Measurements from ENCODE around the gene TULP1.

TULP1 gene

DNA sequence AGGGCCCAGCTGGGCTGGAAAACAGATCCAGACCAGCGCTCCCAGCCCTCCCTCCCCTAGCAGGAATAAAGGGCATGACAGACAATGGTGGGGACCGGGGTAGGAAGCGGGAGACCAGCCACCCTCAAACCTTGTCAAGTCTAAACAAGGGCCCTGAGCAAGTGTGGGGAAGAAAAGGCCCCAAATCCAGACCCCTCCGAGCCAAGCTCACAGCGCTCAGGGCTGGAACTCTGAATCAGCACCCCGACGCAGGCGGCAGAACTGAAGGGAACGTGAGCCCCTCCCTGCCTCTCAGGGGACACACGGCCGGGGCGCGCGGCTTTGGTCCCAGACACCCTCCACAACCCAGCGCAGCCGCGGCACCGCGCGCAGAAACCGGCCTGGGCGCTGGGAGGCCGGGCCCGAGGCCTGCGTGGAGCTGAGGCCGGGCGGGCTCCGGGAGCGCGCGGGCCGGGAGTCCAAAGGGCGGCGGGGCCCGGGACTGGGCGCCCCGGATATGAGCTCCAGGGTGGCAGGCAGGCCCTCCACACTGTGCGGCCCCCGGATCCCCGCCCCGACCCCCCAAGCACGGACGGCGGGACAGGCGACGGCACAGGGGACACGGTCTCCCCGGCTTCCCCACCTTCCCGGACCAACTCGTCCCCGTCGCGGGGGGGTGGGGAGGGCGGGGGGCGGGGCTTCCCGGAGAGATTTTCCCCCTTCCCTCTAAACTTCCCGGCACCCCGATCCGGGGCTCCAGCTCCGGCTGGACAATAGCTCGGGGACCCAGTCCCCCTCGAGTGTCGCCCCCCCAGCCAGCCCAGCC is 16.5 kb downstream of the TULP1 start:
- no peak for DNase-seq

DNA sequence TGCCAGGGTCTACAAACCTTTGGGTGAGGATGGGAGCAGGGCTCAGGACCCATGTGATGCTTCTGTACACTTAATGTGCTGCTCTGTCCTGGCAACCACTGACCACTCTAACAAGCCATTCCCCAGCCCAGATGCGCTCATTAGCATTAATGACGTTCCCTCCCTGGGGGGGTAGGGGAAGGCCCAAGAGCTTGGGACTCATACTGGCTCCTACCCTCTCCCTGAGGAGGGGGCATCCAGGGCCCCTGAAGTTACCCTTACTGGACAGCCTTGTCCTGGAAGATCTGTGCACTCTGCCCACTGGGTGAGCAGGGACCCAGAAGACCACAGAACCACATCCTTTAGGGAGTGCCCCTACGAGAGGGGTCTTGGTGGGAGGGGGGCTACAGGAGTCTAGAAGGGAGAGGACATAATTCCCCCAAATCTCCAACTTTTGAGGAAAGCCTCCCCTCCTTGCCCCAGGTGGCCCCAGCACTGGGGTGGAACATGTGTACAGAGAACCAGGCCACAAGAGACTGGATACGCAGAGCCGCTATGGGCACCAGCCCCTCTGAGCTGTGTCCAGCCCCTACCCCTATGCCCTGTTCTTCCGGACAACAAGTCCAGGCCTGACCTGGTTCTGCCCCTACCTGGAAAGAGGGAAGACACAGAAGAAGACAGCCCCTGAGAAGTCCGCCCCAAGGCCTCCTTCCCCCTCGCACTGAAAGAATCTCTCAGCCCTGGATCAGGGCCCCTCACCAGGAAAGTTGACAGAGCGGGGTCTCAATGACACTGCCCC is 17.2 kb downstream of the TULP1 start:
- DNase-seq: no peak

DNA sequence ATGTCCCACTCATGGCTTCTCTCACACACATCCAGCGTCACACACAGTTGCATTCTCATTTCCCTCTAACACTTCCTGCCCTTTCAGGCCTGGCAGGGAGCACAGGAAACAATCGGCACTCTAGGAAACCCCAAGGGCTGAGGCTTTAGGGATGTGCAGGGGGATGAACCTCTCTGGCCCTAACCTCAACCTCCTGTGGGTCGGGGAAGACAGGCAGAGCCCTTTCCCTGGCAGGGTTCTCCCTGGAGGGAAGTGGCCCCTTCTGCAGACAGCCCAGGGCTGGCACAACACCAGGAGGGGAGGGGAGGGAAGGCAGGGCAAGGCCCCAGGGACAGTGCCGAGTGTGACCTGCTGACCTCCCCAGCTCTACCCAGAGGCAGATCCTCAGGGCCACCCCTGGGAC is 18.5 kb downstream of the TULP1 start:
- no peak for DNase-seq

DNA sequence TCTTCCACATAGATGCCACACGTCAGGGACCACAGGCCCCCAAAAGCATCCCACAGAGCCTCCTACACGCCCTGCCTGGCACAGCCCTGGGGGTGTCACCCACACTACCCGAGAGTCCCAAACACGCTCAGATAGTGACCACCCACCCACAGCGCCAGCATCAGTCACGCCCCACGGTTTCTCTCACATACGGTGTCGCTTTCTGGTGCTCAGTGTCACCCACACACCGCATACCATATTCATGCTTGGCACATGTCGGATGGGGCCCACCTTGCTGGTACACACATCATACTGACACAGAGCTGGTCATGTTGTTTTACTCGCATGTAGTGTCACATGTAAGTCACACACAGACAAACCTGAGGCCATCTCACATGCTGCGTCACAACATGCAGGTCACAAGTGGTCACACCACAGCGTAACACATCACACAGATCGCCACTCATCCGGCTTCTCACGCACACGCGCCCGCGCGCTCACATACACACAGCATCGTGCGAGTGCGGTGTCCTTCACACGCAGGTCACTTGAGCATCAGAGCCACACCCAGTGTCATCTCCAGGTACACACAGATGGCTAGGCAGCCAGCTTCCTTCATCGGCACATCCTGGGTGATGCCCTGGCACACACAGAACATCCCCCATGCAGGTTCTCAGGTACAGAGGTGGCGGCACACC is 19.3 kb downstream of the TULP1 start:
- no peak for DNase-seq

DNA sequence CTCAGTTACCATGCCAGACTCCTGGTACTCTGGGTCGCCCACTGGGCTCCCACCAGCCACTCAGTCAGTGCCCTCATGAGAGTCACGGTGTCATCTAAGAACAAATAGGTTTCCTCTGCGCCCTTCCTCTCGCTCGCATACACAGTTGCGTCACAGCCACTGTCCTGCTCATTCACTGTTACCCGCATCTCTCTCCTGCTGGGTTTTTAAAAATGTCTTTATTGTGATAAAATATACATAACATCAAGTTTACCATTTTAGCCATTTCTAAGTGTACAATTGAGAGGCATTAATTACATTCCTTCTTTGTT is 19.8 kb downstream of the TULP1 start:
- no peak for DNase-seq

DNA sequence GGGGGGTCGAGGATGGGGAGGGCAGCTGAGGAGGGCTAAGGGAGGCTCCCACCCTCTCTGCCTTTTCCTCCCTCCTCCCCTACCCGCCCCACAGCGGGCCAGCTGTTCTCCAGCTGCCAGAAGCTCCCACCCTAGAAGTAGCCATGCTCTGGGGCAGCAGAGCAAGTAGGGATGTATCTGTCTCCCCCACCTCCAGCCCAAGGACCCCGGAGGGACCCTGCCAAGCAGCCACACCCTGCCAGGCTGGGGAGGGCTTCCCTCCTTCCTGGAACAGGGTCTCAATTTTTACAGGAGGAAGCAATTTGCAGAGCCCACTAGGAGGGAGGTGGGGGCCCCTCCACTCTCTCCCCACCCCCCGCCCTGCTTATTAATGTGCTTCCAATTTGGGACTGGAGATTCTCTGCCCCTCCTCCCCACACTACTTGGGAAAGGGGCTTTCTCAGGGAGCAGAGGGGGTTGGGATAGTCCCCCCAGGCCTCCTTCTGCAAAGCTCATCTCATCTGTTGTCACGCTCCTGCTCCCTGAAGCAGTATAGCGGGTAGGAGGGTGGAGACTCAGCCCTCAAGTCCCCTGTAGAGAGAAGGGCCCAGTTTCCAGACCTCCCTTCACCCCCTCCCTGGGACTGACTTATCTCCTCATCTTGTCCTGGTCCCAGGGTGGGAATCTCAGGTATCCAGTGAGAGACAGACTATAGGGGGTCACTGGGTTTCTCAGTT is 20.3 kb downstream of the TULP1 start:
- no peak for DNase-seq

DNA sequence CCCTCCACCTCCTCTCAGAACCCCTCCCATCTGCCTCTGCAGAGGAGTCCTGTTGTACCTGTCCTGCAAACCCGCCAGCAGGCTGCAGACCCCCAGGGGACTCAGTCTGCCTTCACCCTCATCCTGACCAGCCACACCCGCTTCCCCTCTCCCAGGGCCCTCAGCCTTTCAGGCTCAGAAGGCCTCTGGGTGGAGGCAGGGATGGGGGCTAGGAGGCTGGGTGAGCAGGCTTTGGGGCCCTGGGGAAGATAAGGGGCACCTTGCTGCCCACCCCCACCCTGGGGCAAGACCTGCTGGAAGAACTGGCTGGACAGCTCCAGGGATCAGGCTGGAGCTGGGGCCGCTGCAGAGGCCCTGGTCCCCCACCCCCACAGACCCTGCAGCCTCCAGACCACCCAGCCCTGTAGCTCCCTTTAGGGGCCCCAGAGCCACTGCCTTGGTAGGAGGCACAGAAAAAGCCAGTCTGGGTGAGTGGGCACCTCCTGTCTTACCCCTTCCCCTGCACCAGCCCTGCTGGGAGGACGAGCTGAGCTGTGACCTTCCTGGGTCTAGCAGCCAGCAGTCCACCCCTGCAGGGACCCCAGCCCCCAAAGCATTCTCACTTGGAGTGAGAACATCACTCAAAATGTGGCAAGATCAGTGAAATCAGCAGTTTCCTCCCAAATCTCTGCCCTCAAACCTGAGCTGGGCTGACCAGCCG is 21.0 kb downstream of the TULP1 start:
- DNase-seq: no peak

DNA sequence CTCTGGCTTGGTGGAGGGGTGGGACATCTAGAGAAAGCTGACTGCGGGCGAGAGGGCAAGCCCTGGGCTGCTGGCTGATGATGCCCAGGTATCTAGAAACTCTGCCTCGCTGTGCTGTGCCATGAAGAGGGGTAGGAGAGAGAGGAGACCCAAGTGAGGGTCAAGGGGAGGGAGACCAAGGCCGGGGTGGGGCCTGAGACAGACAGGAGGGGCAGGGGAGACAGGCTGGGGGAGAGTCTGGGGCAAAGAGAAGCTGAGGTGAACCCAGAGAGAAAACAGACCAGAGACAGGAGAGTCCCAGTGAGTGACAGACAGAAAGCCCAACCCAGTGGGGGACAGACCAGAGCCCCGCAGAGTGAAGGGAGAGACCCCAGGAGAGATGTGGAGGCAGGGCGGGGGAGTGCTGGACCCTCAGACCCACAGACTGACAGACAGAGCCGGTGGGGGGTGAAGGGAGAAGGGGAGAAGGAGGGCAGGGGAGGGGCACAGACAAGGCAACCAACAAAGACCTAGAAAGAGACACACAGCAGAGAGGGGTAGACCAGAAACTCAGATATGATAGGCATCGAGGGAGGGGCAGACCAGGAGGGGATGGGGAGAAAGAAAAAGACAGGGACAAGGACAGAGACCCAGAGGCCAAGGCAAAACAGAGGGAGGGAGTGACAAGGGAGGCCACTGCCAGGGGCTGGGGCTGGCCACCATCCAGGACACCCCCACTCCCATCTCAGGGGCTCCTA is 21.7 kb downstream of the TULP1 start:
- DNase-seq: no peak

DNA sequence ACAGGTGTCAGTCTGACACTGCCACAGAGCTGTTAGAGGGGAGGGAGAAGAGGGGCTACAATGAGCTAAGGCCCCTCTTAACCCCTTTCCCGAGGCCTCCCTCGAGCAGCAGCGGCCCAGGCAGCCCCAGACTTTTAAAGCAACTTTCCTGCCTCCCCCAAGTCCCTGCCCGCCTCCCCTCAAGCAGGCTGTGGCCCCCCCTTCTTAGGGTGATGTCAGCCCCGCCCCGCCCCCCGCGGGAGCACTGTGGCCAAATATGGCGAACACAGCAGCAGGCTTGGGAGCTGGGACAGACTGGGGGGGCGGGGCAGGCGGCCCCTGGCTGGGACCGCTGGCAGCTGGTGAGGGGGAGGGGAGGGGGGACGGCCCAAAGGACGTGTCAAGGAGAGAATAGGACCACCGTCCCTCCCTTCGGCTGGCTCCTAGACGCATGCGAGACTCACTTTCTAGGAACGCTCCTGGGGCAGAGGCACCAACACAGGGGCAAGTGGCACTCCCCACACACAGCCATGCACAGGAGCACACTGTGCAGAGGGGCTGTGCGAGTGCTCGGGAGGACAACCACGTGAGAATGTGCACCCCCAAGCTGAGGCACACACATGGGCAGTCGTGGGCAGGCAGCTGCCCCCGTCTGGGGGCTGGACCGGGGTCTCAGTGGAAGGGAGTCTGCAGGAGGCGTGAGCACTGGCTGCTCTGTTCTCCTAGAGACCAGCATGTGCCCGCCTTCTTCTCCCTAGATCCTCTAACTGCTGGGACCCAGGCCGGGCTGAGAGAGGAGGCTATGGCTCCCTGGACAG is 22.5 kb downstream of the TULP1 start:
- no peak for DNase-seq

DNA sequence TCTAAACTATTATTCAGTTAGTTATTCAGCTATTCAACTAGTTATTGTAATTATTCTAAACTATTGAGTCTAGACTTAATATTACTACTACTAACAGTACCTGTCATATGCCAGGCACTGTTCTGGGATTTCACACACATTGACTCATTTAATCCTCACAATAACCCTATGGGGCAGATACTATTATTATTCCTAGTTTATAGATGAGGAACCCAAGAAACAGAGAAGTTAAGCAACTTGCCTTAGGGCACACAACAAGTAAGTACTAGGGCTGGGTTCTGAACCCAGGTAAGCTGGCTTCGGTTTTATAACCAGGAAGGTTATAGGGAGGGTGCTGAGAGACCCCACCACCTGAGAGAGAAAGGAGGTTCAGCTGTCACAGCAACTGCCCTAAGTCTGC is 23.6 kb downstream of the TULP1 start:
- no peak for DNase-seq

DNA sequence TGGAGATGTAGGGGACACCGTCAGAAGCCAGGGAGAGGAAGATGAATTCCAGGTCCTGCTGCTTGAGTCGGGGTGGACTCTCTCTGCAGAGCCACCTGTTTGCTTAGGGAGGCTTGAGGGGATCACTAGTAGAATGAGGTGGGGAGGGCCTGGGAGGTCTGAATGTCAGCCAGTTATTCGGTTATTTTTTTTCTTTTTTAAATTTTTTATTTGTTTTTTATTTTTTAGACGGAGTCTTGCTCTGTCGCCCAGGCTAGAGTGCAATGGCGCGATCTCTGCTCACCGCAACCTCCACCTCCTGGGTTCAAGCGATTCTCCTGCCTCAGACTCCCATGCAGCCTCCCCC is 24.2 kb downstream of the TULP1 start:
- DNase-seq: no peak

DNA sequence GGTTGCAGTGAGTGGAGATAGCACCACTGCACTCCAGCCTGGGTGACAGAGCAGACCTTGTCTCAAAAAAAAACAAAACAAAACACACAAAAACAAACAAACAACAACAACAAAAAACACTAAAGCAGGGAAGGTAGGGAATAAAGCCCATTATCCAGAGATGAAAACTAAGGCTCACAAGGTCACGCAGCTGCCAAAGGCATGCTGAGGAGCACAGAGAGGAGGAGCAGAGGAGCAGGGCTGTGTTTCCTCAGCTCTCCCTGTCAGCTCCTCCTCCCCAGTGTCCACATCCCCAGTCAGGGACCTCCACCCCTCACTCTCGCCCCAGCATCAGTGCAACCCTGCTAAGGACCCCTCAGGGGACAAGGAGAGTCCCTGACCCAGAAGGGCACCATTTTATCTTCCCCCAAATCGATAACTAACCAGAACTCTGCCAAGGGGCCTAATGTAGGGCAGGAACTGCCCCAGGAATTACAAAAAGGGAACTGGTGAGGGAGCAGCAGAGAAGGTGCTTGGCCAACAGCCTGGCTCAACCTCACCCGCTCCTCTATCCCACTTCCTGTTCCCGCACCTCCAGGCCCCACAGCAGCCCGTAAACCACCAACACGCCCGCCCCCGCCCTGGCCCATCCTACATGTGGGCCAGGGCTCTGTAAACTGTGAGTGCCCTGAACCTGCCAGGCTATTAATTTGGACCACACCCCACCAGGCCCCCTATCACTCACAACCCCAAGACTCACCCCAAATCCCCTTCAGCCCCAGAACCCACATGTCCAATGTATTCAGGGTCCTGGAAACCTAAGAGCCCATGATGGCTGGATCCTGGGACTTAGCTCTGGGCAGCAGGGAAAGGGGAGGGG is 24.8 kb downstream of the TULP1 start:
- no peak for DNase-seq

DNA sequence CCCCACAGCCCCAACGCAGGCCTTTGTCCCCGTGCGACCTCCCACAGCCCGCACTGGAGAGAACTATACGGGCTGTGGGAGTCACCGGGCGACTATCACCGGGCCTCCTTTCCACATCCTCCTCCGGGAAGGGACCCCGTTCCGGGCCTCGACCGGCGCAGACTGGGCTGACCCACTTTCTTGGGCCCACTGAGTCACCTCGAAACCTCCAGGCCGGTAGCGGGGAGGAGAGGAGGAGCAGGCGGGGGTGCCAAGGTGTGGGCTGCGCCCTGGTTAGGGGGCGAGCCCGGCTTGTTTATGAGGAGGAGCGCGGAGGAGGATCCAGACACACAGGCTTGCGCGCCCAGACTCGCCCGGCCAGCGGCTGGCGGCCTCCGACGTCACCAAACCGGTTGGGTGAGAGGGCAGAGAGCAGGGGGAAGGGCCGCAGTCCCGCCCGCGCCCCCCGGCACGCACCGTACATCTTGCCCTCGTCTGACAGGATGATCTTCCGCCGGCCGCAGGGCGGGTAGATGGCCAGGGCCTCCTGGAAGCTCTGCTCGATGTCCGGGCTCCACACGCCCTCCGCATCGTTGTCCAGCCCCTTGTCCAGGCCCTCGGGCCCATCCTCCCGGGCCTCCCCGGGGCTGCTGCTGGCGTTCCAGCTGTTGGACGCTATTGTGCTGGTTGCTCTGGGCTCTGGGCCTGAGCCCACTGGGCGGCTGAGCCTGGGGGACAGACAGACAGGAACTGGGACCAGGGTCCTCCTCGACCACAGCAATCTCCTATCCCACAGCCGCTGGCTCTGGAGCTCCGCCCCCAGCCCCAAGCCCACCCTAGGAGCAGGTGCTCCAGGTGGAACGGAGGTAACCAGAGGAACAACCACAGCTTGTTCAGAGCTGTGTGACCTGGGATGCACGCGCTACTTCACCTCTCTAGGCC is 26.4 kb downstream of the TULP1 start:
- no peak for DNase-seq

DNA sequence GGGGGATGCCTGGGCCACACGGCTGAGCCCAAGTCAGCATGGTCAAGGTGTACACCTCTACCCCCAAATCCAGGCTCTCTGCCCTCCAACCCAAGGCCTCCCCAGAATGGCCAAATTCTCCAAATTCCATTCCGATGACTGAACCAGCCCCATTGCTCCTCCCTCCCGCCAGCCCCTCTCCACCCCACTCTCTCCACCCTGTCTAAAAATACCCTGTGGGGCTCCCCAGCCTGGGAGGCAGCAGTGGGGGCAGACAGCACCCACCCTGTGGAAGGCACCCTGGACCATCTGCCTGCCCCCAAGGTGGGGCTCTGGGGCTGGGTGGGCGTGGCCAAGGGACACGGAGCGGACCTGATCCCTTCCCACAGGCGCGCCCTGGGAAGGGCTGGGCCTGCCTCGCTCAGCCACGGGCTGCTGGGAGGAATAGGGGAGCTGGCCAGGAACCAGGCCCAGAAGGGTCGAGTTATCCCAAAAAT is 27.3 kb downstream of the TULP1 start:
- DNase-seq: no peak

DNA sequence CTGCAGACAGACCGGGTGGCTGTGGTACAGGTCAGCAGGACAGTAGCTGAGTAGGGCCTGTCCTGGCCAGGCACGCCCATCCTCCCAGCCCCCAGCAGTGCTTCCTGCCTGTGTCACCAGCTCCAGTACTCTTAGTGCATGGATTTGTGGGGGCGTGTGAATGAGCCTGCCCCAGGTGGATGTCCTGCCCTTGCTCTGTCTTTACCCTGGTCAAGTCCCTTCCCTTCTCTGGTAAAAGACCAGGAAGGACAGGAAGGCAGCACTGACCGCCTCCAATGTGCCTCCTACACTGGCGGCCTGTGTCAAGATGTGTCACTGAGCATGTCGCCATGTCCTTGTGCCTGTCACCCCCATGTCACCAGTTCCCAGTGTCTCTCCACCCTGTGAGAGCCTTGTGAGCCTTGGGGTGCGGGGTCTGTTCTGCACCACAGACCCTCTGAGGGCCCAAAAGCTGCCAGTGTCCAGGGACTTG is 27.7 kb downstream of the TULP1 start:
- DNase-seq: no peak

DNA sequence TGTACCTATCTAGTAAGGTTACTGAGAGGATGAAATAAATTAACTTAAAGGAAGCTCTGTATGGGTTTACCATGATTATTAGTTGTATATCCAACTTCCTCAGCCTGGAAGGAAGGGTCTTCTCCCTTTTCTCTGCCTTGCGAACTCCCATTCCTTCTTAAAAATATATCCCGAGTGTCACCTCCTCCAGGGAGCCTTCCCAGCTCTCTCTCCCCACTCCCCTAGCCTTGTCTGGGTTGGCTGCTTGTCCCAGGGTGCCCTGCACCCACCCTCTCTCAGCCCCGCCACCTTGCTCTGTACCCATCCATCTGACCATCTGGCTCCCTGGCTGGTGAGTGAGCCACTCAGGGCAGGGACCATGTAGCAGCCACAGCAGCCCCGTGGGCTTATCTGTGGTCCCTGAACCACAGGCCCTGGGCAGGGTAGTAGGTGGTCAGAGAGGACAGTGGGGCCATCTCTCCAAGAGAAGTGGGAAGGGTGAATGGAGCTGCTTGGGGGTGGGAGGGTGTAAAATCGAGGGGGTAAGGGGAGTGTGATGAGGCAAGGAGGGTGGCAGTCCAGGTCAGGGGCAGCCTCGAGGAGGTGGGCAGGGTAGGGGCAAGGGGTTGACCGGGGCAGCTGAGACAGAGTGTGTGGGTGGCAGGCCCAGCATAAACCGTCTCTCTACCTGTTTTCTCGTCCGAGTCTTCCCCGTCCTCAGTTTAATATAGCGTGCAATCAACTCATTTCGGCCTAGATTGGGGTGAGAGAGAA is 28.6 kb downstream of the TULP1 start:
- no peak for DNase-seq

DNA sequence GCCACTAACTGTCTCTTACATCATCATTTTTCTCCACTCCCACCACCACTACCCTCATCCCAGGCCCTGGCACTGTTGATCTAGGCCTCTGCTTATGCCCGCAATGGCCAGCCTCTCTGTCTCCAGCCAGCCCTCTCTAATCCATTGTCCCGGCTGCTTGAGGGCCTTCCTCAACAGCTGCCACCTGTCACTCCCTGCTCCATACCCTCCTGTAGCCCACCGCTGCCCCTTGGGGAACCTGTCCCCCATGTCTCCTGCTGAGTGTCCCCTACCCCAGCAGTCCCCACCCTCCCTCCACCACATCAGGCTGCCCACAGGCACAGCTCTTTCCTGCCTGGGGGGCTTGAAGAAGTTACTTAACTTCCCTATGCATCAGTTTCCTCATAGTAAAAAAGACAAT is 29.2 kb downstream of the TULP1 start:
- no peak for DNase-seq

DNA sequence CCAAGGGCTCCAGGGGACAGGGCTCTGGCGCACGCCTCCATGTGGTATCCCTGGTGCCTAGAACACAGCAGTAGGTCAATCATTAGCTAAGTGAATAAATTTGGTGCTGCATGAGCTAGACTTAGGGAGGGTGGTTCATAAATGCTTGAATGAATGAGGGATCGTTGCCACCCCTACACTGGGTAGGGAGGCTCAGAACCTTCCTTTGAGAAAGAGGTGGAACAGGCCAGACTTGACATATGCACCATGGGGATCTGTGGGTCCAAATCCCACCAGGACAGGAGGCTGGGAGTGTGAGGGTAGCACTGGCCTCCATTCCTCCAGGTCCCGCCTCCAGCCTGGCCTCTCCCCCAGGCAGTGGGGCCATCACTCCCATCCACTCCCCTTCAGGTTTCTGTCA is 29.6 kb downstream of the TULP1 start:
- no peak for DNase-seq

All from NCI-H2029 treated with DMSO at 0.1 percent for 48 hours (cell line).